Activated naive CD8-positive, alpha-beta T cell treated with anti-CD3 and anti-CD28 coated beads for 36 hours (primary cell): ENCODE measurements around the gene TMPRSS11A. TPM values are rescaled to one million over a fixed set of nuclear protein-coding genes. Genes with fewer than 3 reads are reported as not detected.

ENCODE experiments used
- DNase-seq: peaks from one replicate; pipeline ENCODE4 v3.0.0; 2021
- H3K27ac Mint-ChIP-seq: one replicate; pipeline ENCODE4 v1.8.0; 2022; ENCODE audit warnings: mild to moderate bottlenecking, moderate library complexity, mixed read lengths
- H3K27me3 Mint-ChIP-seq: one replicate; pipeline ENCODE4 v1.8.0; 2022; ENCODE audit warnings: mild to moderate bottlenecking, mixed read lengths
- H3K36me3 Mint-ChIP-seq: one replicate; pipeline ENCODE4 v1.8.0; 2021; ENCODE audit warnings: mild to moderate bottlenecking, mixed read lengths
- H3K4me1 Mint-ChIP-seq: one replicate; pipeline ENCODE4 v1.8.0; 2021; ENCODE audit warnings: mixed read lengths
- H3K4me3 Mint-ChIP-seq: one replicate; pipeline ENCODE4 v1.8.0; 2022; ENCODE audit warnings: mild to moderate bottlenecking, moderate library complexity, mixed read lengths
- H3K9me3 Mint-ChIP-seq: one replicate; pipeline ENCODE4 v1.8.0; 2022; ENCODE audit warnings: mixed read lengths
- total RNA-seq, 2 experiments: library from RNA; stranded (reverse); gene quantifications; one replicate each; pipeline ENCODE4 v1.2.3, GENCODE V29; 2021

The TMPRSS11A gene
- total RNA-seq, 2 experiments from 2014 or later: not detected

- no peaks in the 10 kb centered on the region for H3K36me3 Mint-ChIP-seq
- H3K9me3 Mint-ChIP-seq: no peaks in the 10 kb centered on the region
- DNase-seq: no peak
- H3K4me1 Mint-ChIP-seq: peaks cover 3% of the 10 kb centered on the region
- no peaks in the 10 kb centered on the region for H3K27me3 Mint-ChIP-seq
- no peak overlapping the region for H3K27ac Mint-ChIP-seq
- H3K4me3 Mint-ChIP-seq: no peak overlapping the region
These were observed 68.6 kb downstream of the TMPRSS11A start for GRCh38 chr4:67894659-67895058.

GRCh38 chr4:67892905-67893304, 70.4 kb downstream of the TMPRSS11A start:
- H3K4me3 Mint-ChIP-seq: no peak overlapping the region
- H3K27me3 Mint-ChIP-seq: no peaks in the 10 kb centered on the region
- H3K36me3 Mint-ChIP-seq: no peaks in the 10 kb centered on the region
- DNase-seq: no peak
- no peak overlapping the region for H3K27ac Mint-ChIP-seq
- peaks cover 3% of the 10 kb centered on the region for H3K4me1 Mint-ChIP-seq
- no peaks in the 10 kb centered on the region for H3K9me3 Mint-ChIP-seq

- peaks cover 3% of the 10 kb centered on the region for H3K4me1 Mint-ChIP-seq
- H3K36me3 Mint-ChIP-seq: no peaks in the 10 kb centered on the region
- no peaks in the 10 kb centered on the region for H3K9me3 Mint-ChIP-seq
- H3K27ac Mint-ChIP-seq: no peak overlapping the region
- no peaks in the 10 kb centered on the region for H3K27me3 Mint-ChIP-seq
- no peak for DNase-seq
- no peak overlapping the region for H3K4me3 Mint-ChIP-seq
These were observed 71.0 kb downstream of the TMPRSS11A start for GRCh38 chr4:67892253-67892652.

- no peak overlapping the region for H3K4me3 Mint-ChIP-seq
- H3K27ac Mint-ChIP-seq: no peak overlapping the region
- DNase-seq: no peak
These were observed 71.6 kb downstream of the TMPRSS11A start for GRCh38 chr4:67891645-67892044.

GRCh38 chr4:67886281-67886680, 77.0 kb downstream of the TMPRSS11A start:
- Mint-ChIP-seq H3K27ac (no peak overlapping the region), H3K9me3 (no peaks in the 10 kb centered on the region), H3K36me3 (no peaks in the 10 kb centered on the region), H3K4me1 (no peaks in the 10 kb centered on the region), H3K27me3 (no peaks in the 10 kb centered on the region), H3K4me3 (no peak overlapping the region)
- no peak for DNase-seq

More at GRCh38 chr4:67891645-67892044, 71.6 kb downstream of the TMPRSS11A start:
- Mint-ChIP-seq H3K9me3 (no peaks in the 10 kb centered on the region), H3K36me3 (no peaks in the 10 kb centered on the region), H3K27me3 (no peaks in the 10 kb centered on the region), H3K4me1 (peaks cover 3% of the 10 kb centered on the region)

- H3K9me3 Mint-ChIP-seq: no peaks in the 10 kb centered on the region
- H3K4me1 Mint-ChIP-seq: no peaks in the 10 kb centered on the region
- no peak for DNase-seq
- no peak overlapping the region for H3K27ac Mint-ChIP-seq
- no peak overlapping the region for H3K4me3 Mint-ChIP-seq
- H3K27me3 Mint-ChIP-seq: no peaks in the 10 kb centered on the region
- no peaks in the 10 kb centered on the region for H3K36me3 Mint-ChIP-seq
These were observed 77.5 kb downstream of the TMPRSS11A start for GRCh38 chr4:67885762-67886161.

DNA sequence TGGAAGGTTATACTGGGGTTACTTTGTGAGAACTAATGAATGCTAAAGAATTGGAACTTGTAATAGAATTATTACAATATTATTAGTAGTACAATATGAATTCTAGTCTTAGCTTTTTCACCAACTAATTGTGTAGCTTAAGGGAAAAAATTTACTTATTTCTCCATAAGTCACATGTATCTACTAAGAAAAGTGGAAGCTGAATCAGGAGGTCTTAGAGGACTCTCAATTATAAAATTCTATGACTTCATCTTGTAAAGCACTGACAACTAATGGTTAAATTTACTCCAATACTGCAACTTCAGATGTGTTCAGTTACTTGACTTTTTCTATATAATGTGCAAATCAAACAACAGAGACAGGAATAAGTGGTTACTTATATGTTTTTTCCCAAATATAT, 78.6 kb downstream of the TMPRSS11A start:
- no peaks in the 10 kb centered on the region for H3K36me3 Mint-ChIP-seq
- no peak overlapping the region for H3K4me3 Mint-ChIP-seq
- H3K9me3 Mint-ChIP-seq: no peaks in the 10 kb centered on the region
- no peaks in the 10 kb centered on the region for H3K4me1 Mint-ChIP-seq
- no peaks in the 10 kb centered on the region for H3K27me3 Mint-ChIP-seq
- no peak overlapping the region for H3K27ac Mint-ChIP-seq
- DNase-seq: no peak

DNA sequence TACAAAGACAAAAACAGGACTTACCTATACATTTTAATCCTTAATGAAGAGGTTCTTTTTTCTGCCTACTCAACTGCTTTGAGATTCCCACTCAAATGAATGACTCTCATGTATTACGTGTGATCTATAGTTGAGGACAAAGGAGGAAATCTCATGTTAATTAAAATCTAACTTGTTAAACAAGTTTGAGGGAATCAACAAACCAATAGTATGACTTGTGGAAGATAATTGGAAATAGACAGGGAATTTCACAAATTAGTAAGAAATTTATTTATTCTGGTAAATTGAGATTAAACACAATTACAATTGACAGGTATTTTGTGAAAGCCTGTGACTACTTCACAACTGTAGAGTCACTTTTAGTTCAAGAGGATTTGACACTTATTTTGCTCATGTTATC, 79.4 kb downstream of the TMPRSS11A start, which contains the start of gene TMPRSS11D:
Gene TMPRSS11D, minus strand, starts transcription at position 101 of the 400 bp plus-strand sequence. Its CDS starts 69 bp downstream, at position 32.
- Mint-ChIP-seq H3K4me3 (no peak within 1 kb of the TSS), H3K4me1 (no peaks in the 10 kb centered on the region), H3K27me3 (no peaks in the 10 kb centered on the region), H3K27ac (no peak within 1 kb of the TSS), H3K36me3 (no peaks in the 10 kb centered on the region), H3K9me3 (no peaks in the 10 kb centered on the region)
- no peak for DNase-seq

- DNase-seq: no peak
- no peaks in the 10 kb centered on the region for H3K4me1 Mint-ChIP-seq
- no peaks in the 10 kb centered on the region for H3K9me3 Mint-ChIP-seq
- no peaks in the 10 kb centered on the region for H3K27me3 Mint-ChIP-seq
- no peak overlapping the region for H3K27ac Mint-ChIP-seq
- H3K36me3 Mint-ChIP-seq: no peaks in the 10 kb centered on the region
- no peak overlapping the region for H3K4me3 Mint-ChIP-seq
These were observed 79.8 kb downstream of the TMPRSS11A start for GRCh38 chr4:67883458-67883857.

DNA sequence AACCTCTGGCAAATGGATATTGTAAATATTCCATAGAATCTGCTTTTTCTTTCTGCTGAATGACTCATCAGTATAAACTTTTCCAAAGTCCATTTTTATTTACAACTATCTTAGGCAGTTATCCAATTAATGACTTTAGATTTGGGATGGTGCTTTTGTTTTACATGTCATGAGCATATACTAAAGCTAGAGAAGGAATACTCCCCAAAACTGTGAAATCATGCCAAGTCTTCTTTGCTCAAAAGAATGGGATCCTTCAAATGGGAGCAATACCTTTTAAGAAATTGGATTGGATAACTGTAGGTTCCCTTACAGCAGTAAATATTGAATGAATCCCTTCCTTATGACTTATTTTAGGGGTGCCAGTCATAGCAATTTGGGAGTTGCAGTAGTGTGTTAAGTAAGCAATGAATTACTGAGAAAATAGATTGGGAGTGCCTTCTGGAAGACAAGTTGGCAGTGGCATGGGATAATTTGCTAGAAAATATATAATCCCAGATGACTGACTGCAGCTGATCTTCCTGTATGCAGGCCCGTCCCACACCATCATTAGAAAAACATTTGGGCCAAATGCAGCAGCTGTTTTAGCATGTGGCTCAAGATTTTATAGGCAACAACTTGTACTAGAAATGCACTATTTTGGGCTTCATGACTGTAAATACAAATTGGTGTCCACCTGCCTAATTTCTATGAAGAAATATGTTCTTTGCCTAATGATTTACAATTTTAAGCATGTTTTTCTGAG, 82.3 kb downstream of the TMPRSS11A start:
- Mint-ChIP-seq H3K27ac (no peak overlapping the region), H3K4me3 (no peak overlapping the region), H3K36me3 (no peaks in the 10 kb centered on the region), H3K4me1 (no peaks in the 10 kb centered on the region), H3K27me3 (no peaks in the 10 kb centered on the region), H3K9me3 (no peaks in the 10 kb centered on the region)
- no peak for DNase-seq

DNA sequence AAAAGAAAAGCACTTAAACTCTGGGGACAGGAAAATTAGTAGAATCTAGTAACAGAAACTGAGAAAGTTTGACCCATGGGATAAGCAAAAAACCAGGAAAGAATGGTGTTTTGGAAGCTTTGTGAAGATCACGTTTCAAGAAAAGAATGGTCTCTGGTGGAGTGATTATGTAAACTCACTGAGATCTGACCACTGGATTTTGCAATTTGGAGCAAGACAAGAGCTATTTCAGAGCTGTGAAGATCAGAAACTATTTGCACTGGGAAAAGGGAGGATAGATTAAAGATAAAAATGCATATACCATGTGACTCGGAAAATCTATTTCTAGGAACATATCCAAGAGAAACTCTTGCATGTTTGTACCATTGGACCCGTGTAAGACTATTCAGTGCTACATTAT, 83.8 kb downstream of the TMPRSS11A start:
- no peaks in the 10 kb centered on the region for H3K27me3 Mint-ChIP-seq
- DNase-seq: no peak
- no peaks in the 10 kb centered on the region for H3K9me3 Mint-ChIP-seq
- no peaks in the 10 kb centered on the region for H3K4me1 Mint-ChIP-seq
- H3K36me3 Mint-ChIP-seq: no peaks in the 10 kb centered on the region
- no peak overlapping the region for H3K4me3 Mint-ChIP-seq
- H3K27ac Mint-ChIP-seq: no peak overlapping the region

DNA sequence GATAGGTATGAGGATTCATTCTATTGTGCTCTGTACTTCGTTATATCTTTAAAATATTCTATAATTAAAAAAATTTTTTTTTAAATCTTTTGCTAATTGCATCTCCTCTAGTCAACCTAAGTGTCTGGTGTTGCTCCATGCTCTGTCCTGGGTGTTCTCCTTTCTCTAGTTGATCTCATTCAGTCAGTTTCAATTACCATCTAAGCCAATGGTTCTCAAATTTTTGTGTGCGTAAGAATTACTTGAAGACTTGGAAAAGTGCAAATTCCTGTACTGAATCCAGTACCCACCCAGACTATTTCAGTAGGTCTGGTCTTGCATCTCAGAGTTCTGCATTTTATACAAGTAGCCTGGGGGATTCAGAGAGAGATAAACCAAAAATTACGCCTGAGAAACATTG, 86.2 kb downstream of the TMPRSS11A start:
- H3K9me3 Mint-ChIP-seq: no peaks in the 10 kb centered on the region
- no peak for DNase-seq
- H3K4me3 Mint-ChIP-seq: no peak overlapping the region
- no peaks in the 10 kb centered on the region for H3K36me3 Mint-ChIP-seq
- no peak overlapping the region for H3K27ac Mint-ChIP-seq
- no peaks in the 10 kb centered on the region for H3K4me1 Mint-ChIP-seq
- H3K27me3 Mint-ChIP-seq: no peaks in the 10 kb centered on the region

DNA sequence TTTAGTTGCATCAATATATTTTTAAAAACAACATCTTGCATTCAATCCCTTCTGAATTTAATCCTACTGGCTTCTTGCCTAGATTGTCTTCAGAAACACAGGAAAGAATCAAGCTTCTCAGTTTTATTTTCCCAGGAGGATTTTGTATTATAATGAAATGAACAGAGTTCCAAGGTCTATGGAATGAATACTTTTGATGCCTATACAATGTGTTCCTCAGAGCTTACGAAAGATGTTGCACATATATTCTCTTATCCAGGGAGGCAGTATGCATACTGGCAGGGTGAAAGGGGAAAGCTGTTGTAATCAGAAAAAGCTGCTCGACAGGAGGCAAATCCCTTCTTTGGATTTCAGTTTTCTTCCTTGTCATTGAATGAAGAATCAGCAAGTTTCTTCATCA, 88.3 kb downstream of the TMPRSS11A start:
- Mint-ChIP-seq H3K27ac (no peak overlapping the region), H3K36me3 (no peaks in the 10 kb centered on the region), H3K4me3 (no peak overlapping the region), H3K4me1 (no peaks in the 10 kb centered on the region), H3K27me3 (no peaks in the 10 kb centered on the region), H3K9me3 (no peaks in the 10 kb centered on the region)
- no peak for DNase-seq

GRCh38 chr4:67873116-67873515, 90.2 kb downstream of the TMPRSS11A start:
- DNase-seq: no peak
- no peaks in the 10 kb centered on the region for H3K4me1 Mint-ChIP-seq
- H3K4me3 Mint-ChIP-seq: no peak overlapping the region
- no peak overlapping the region for H3K27ac Mint-ChIP-seq
- H3K9me3 Mint-ChIP-seq: no peaks in the 10 kb centered on the region
- no peaks in the 10 kb centered on the region for H3K36me3 Mint-ChIP-seq
- H3K27me3 Mint-ChIP-seq: no peaks in the 10 kb centered on the region

GRCh38 chr4:67871867-67872266, 91.4 kb downstream of the TMPRSS11A start:
- Mint-ChIP-seq H3K4me3 (no peak overlapping the region), H3K9me3 (peaks cover 3% of the 10 kb centered on the region), H3K27me3 (no peaks in the 10 kb centered on the region), H3K36me3 (no peaks in the 10 kb centered on the region), H3K4me1 (no peaks in the 10 kb centered on the region), H3K27ac (no peak overlapping the region)
- no peak for DNase-seq

- DNase-seq: no peak
- Mint-ChIP-seq H3K36me3 (no peaks in the 10 kb centered on the region), H3K27ac (no peak overlapping the region), H3K9me3 (peaks cover 3% of the 10 kb centered on the region), H3K4me3 (no peak overlapping the region), H3K4me1 (no peaks in the 10 kb centered on the region), H3K27me3 (peaks cover 8% of the 10 kb centered on the region)
These were observed 93.6 kb downstream of the TMPRSS11A start for GRCh38 chr4:67869580-67870190.
